GM12892 (cell line): ENCODE data around the gene GRIA1.
"Not testable (repeated sequence)": the region's sequence is repeated elsewhere in the genome, so short reads cannot be mapped to it uniquely, and the experiment has no call there.

Experiments
- DNase-seq: peaks from one replicate; pipeline ENCODE4 v3.0.0; 2011; ENCODE audit not compliant: insufficient read length
- FAIRE-seq: peaks from 2 replicates; lab custom pipeline; 2011; peaks lifted over from hg19 to GRCh38; lab: Jason Lieb, UNC
- POLR2A ChIP-seq: IDR thresholded peaks from 2 replicates; pipeline ENCODE4 v1.6.1; 2011; ENCODE audit warnings: low read depth, low read length, control low read depth
- POLR2AphosphoS5 ChIP-seq: IDR thresholded peaks from 2 replicates; pipeline ENCODE4 v1.6.1; 2011; ENCODE audit warnings: low read depth, low read length, control low read depth
- TAF1 ChIP-seq: IDR thresholded peaks from 2 replicates; pipeline ENCODE4 v1.6.1; 2011; ENCODE audit warnings: low read depth, mild to moderate bottlenecking, control low read depth, low read length, borderline replicate concordance

The GRIA1 gene

GRCh38 chr5:153802050-153802821 is 311.8 kb downstream of the GRIA1 start:
- DNase-seq (no peak), FAIRE-seq (no peak)
- TF ChIP-seq TAF1 = no peak
- TF ChIP-seq POLR2A = no peak
- no peak for TF ChIP-seq POLR2AphosphoS5

- TF ChIP-seq POLR2AphosphoS5 (no peak), POLR2A (no peak), TAF1 (no peak)
- DNase-seq = no peak
- no peak for FAIRE-seq
Observed at GRCh38 chr5:153807801-153808200, 317.3 kb downstream of the GRIA1 start.

GRCh38 chr5:153809166-153809565 is 318.7 kb downstream of the GRIA1 start:
- FAIRE-seq (no peak), DNase-seq (no peak)
- TF ChIP-seq TAF1 = no peak
- TF ChIP-seq POLR2AphosphoS5 = no peak
- no peak for TF ChIP-seq POLR2A

GRCh38 chr5:153813901-153814300 is 323.4 kb downstream of the GRIA1 start:
- FAIRE-seq = no peak
- no peak for TF ChIP-seq TAF1
- no peak for DNase-seq

GRCh38 chr5:153816870-153817269 is 326.4 kb downstream of the GRIA1 start:
- TF ChIP-seq TAF1 (no peak), POLR2AphosphoS5 (no peak), POLR2A (no peak)
- FAIRE-seq (no peak), DNase-seq (no peak)

- FAIRE-seq = no peak
- no peak for DNase-seq
- TF ChIP-seq TAF1 = no peak
- no peak for TF ChIP-seq POLR2AphosphoS5
- TF ChIP-seq POLR2A = no peak
Observed at GRCh38 chr5:153818626-153819025, 328.2 kb downstream of the GRIA1 start.

GRCh38 chr5:153823036-153823435 is 332.6 kb downstream of the GRIA1 start:
- TF ChIP-seq POLR2A (no peak), TAF1 (no peak), POLR2AphosphoS5 (no peak)
- DNase-seq (no peak), FAIRE-seq (no peak)

- DNase-seq (no peak), FAIRE-seq (no peak)
- no peak for TF ChIP-seq TAF1
- TF ChIP-seq POLR2AphosphoS5 = no peak
- TF ChIP-seq POLR2A = no peak
Observed at GRCh38 chr5:153824909-153825308, 334.4 kb downstream of the GRIA1 start.

- TF ChIP-seq TAF1 = no peak
- no peak for TF ChIP-seq POLR2AphosphoS5
- no peak for TF ChIP-seq POLR2A
- no peak for FAIRE-seq
- DNase-seq = no peak
Observed at GRCh38 chr5:153827397-153827796, 336.9 kb downstream of the GRIA1 start.

GRCh38 chr5:153829510-153830065 is 339.1 kb downstream of the GRIA1 start:
- no peak for FAIRE-seq
- TF ChIP-seq POLR2AphosphoS5 (no peak), TAF1 (no peak), POLR2A (no peak)
- no peak for DNase-seq

- DNase-seq = no peak
- FAIRE-seq = no peak
- TF ChIP-seq POLR2A (no peak), TAF1 (no peak), POLR2AphosphoS5 (no peak)
Observed at GRCh38 chr5:153831973-153832372, 341.5 kb downstream of the GRIA1 start.

- no peak for DNase-seq
- no peak for FAIRE-seq
- TF ChIP-seq TAF1 (no peak), POLR2AphosphoS5 (no peak), POLR2A (no peak)
Observed at GRCh38 chr5:153835891-153836515, 345.5 kb downstream of the GRIA1 start.

GRCh38 chr5:153849303-153850113 is 359.0 kb downstream of the GRIA1 start:
- not testable (repeated sequence) for DNase-seq, FAIRE-seq
